ENCODE data around the gene PHACTR1.

The PHACTR1 gene

GRCh38 chr6:12841619-12842018 is 125.1 kb downstream of the PHACTR1 start:
- Histone ChIP-seq H3K18ac (ENCODE audit: low read length) (no peak overlapping the region), H3K4me3 (ENCODE audit: low read length in 2 of 2) (no peak overlapping the region)

GRCh38 chr6:12842114-12842513 is 125.5 kb downstream of the PHACTR1 start:
- no peak overlapping the region for H3K4me3 ChIP-seq (ENCODE audit: low read length in 2 of 2)

More at GRCh38 chr6:12841619-12842018, 125.1 kb downstream of the PHACTR1 start:
- no CpG with 5 or more reads among the region's 1 CpG for WGBS, 2 donors (ENCODE audit: extremely low coverage in 2 of 2, insufficient read length in 2 of 2, insufficient replicate concordance in 1 of 2)
- Histone ChIP-seq H3K36me3 (replicated peaks in 1 of 2; ENCODE audit: control insufficient read depth in 2 of 2, insufficient read depth in 2 of 2, low read length in 2 of 2) (no peaks in the 10 kb centered on the region), H3K27ac (replicated peaks; ENCODE audit: low read length) (no peak overlapping the region), H3K9ac (ENCODE audit: low read depth, low read length, poor library complexity) (no peak overlapping the region), H2BK120ac (ENCODE audit: low read depth, low read length) (no peak overlapping the region), H3K79me1 (ENCODE audit: low read depth, low read length) (no peaks in the 10 kb centered on the region), H3K23ac (ENCODE audit: low read depth, low read length, poor library complexity) (no peak overlapping the region), H2BK12ac (ENCODE audit: low read length) (no peak overlapping the region), H4K91ac (ENCODE audit: low read depth, low read length, poor library complexity) (no peak overlapping the region), H3K27me3 (ENCODE audit: control insufficient read depth in 3 of 3, insufficient read depth in 3 of 3, low read depth in 1 of 3, low read length in 3 of 3) (no peaks in the 10 kb centered on the region), H2BK15ac (ENCODE audit: low read length) (no peak overlapping the region), H2BK5ac (ENCODE audit: low read length) (no peak overlapping the region), H3K4ac (ENCODE audit: low read length) (no peak overlapping the region), H2AFZ (ENCODE audit: low read length) (no peak overlapping the region), H3K4me2 (ENCODE audit: insufficient read depth, low read length, poor library complexity, severe bottlenecking) (no peak overlapping the region), H4K8ac (ENCODE audit: low read depth, low read length) (no peak overlapping the region), H2AK5ac (ENCODE audit: low read depth, low read length) (no peak overlapping the region), H3K14ac (ENCODE audit: low read length) (no peak overlapping the region), H3K9me3 (replicated peaks in 1 of 2; ENCODE audit: control insufficient read depth in 2 of 2, insufficient read depth in 1 of 2, low read depth in 1 of 2, low read length in 2 of 2) (peaks cover 0 to 7% of the 10 kb centered on the region in 2 donors), H3K4me1 (ENCODE audit: control insufficient read depth in 2 of 2, insufficient read depth in 1 of 2, low read depth in 1 of 2, low read length in 2 of 2) (peaks cover 0 to 2% of the 10 kb centered on the region in 2 donors)
- no peak for DNase-seq (ENCODE audit: low spot score)

GRCh38 chr6:12842658-12843057 is 126.1 kb downstream of the PHACTR1 start:
- Histone ChIP-seq H2AFZ (ENCODE audit: low read length) (no peak overlapping the region), H3K4me3 (ENCODE audit: low read length in 2 of 2) (no peak overlapping the region), H3K4ac (ENCODE audit: low read length) (no peak overlapping the region), H2BK15ac (ENCODE audit: low read length) (no peak overlapping the region), H3K23ac (ENCODE audit: low read depth, low read length, poor library complexity) (no peak overlapping the region), H3K27me3 (ENCODE audit: control insufficient read depth in 3 of 3, insufficient read depth in 3 of 3, low read depth in 1 of 3, low read length in 3 of 3) (no peaks in the 10 kb centered on the region), H3K27ac (replicated peaks; ENCODE audit: low read length) (no peak overlapping the region), H3K9me3 (replicated peaks in 1 of 2; ENCODE audit: control insufficient read depth in 2 of 2, insufficient read depth in 1 of 2, low read depth in 1 of 2, low read length in 2 of 2) (peaks cover 0 to 4% of the 10 kb centered on the region in 2 donors), H4K8ac (ENCODE audit: low read depth, low read length) (no peak overlapping the region), H3K14ac (ENCODE audit: low read length) (no peak overlapping the region), H3K4me2 (ENCODE audit: insufficient read depth, low read length, poor library complexity, severe bottlenecking) (no peak overlapping the region), H3K9ac (ENCODE audit: low read depth, low read length, poor library complexity) (no peak overlapping the region), H3K18ac (ENCODE audit: low read length) (no peak overlapping the region), H3K36me3 (replicated peaks in 1 of 2; ENCODE audit: control insufficient read depth in 2 of 2, insufficient read depth in 2 of 2, low read length in 2 of 2) (no peaks in the 10 kb centered on the region), H3K79me1 (ENCODE audit: low read depth, low read length) (no peaks in the 10 kb centered on the region), H2BK12ac (ENCODE audit: low read length) (no peak overlapping the region), H2BK5ac (ENCODE audit: low read length) (no peak overlapping the region), H2BK120ac (ENCODE audit: low read depth, low read length) (no peak overlapping the region), H4K91ac (ENCODE audit: low read depth, low read length, poor library complexity) (no peak overlapping the region), H3K4me1 (ENCODE audit: control insufficient read depth in 2 of 2, insufficient read depth in 1 of 2, low read depth in 1 of 2, low read length in 2 of 2) (peaks cover 0 to 2% of the 10 kb centered on the region in 2 donors), H2AK5ac (ENCODE audit: low read depth, low read length) (no peak overlapping the region)
- no peak for DNase-seq (ENCODE audit: low spot score)
- no CpG with 5 or more reads among the region's 2 CpGs for WGBS, 2 donors (ENCODE audit: extremely low coverage in 2 of 2, insufficient read length in 2 of 2, insufficient replicate concordance in 1 of 2)

More at GRCh38 chr6:12842114-12842513, 125.5 kb downstream of the PHACTR1 start:
- Histone ChIP-seq H3K36me3 (replicated peaks in 1 of 2; ENCODE audit: control insufficient read depth in 2 of 2, insufficient read depth in 2 of 2, low read length in 2 of 2) (no peaks in the 10 kb centered on the region), H2BK120ac (ENCODE audit: low read depth, low read length) (no peak overlapping the region), H2AFZ (ENCODE audit: low read length) (no peak overlapping the region), H3K9ac (ENCODE audit: low read depth, low read length, poor library complexity) (no peak overlapping the region), H4K8ac (ENCODE audit: low read depth, low read length) (no peak overlapping the region), H3K27ac (replicated peaks; ENCODE audit: low read length) (no peak overlapping the region), H3K14ac (ENCODE audit: low read length) (no peak overlapping the region), H3K23ac (ENCODE audit: low read depth, low read length, poor library complexity) (no peak overlapping the region), H3K18ac (ENCODE audit: low read length) (no peak overlapping the region), H3K4ac (ENCODE audit: low read length) (no peak overlapping the region), H3K27me3 (ENCODE audit: control insufficient read depth in 3 of 3, insufficient read depth in 3 of 3, low read depth in 1 of 3, low read length in 3 of 3) (no peaks in the 10 kb centered on the region), H4K91ac (ENCODE audit: low read depth, low read length, poor library complexity) (no peak overlapping the region), H3K9me3 (replicated peaks in 1 of 2; ENCODE audit: control insufficient read depth in 2 of 2, insufficient read depth in 1 of 2, low read depth in 1 of 2, low read length in 2 of 2) (peaks cover 0 to 5% of the 10 kb centered on the region in 2 donors), H2BK12ac (ENCODE audit: low read length) (no peak overlapping the region), H3K79me1 (ENCODE audit: low read depth, low read length) (no peaks in the 10 kb centered on the region), H2BK5ac (ENCODE audit: low read length) (no peak overlapping the region), H3K4me1 (ENCODE audit: control insufficient read depth in 2 of 2, insufficient read depth in 1 of 2, low read depth in 1 of 2, low read length in 2 of 2) (peaks cover 0 to 2% of the 10 kb centered on the region in 2 donors), H2AK5ac (ENCODE audit: low read depth, low read length) (no peak overlapping the region), H2BK15ac (ENCODE audit: low read length) (no peak overlapping the region), H3K4me2 (ENCODE audit: insufficient read depth, low read length, poor library complexity, severe bottlenecking) (no peak overlapping the region)
- no peak for DNase-seq (ENCODE audit: low spot score)

GRCh38 chr6:12844284-12845223 is 128.0 kb downstream of the PHACTR1 start:
- no peak overlapping the region for H3K9ac ChIP-seq (ENCODE audit: low read depth, low read length, poor library complexity)
- H3K23ac ChIP-seq (ENCODE audit: low read depth, low read length, poor library complexity), result no peak overlapping the region
- no peak overlapping the region for H2BK120ac ChIP-seq (ENCODE audit: low read depth, low read length)
- no peak overlapping the region for H2AFZ ChIP-seq (ENCODE audit: low read length)
- H2BK12ac ChIP-seq (ENCODE audit: low read length), result no peak overlapping the region
- no peak overlapping the region for H3K4me3 ChIP-seq (ENCODE audit: low read length in 2 of 2)
- no peak overlapping the region for H3K4me2 ChIP-seq (ENCODE audit: insufficient read depth, low read length, poor library complexity, severe bottlenecking)
- no peak overlapping the region for H4K8ac ChIP-seq (ENCODE audit: low read depth, low read length)
- no peaks in the 10 kb centered on the region for H3K9me3 ChIP-seq (replicated peaks in 1 of 2; ENCODE audit: control insufficient read depth in 2 of 2, insufficient read depth in 1 of 2, low read depth in 1 of 2, low read length in 2 of 2)
- H3K4me1 ChIP-seq (ENCODE audit: control insufficient read depth in 2 of 2, insufficient read depth in 1 of 2, low read depth in 1 of 2, low read length in 2 of 2), result peaks cover 0 to 8% of the 10 kb centered on the region in 2 donors
- no CpG with 5 or more reads among the region's 11 CpGs for WGBS, 2 donors (ENCODE audit: extremely low coverage in 2 of 2, insufficient read length in 2 of 2, insufficient replicate concordance in 1 of 2)
- no peak overlapping the region for H3K14ac ChIP-seq (ENCODE audit: low read length)
- no peak overlapping the region for H2AK5ac ChIP-seq (ENCODE audit: low read depth, low read length)
- H3K36me3 ChIP-seq (replicated peaks in 1 of 2; ENCODE audit: control insufficient read depth in 2 of 2, insufficient read depth in 2 of 2, low read length in 2 of 2), result no peaks in the 10 kb centered on the region
- H3K18ac ChIP-seq (ENCODE audit: low read length), result no peak overlapping the region
- no peak overlapping the region for H3K4ac ChIP-seq (ENCODE audit: low read length)
- no peak overlapping the region for H3K27ac ChIP-seq (replicated peaks; ENCODE audit: low read length)
- no peak overlapping the region for H4K91ac ChIP-seq (ENCODE audit: low read depth, low read length, poor library complexity)
- H2BK5ac ChIP-seq (ENCODE audit: low read length), result no peak overlapping the region
- no peaks in the 10 kb centered on the region for H3K27me3 ChIP-seq (ENCODE audit: control insufficient read depth in 3 of 3, insufficient read depth in 3 of 3, low read depth in 1 of 3, low read length in 3 of 3)
- H3K79me1 ChIP-seq (ENCODE audit: low read depth, low read length), result no peaks in the 10 kb centered on the region
- H2BK15ac ChIP-seq (ENCODE audit: low read length), result no peak overlapping the region
- no peak for DNase-seq (ENCODE audit: low spot score)
